ENCODE results near the gene B3GNT7. TPM values are rescaled to one million over a fixed set of nuclear protein-coding genes. Genes with fewer than 3 reads are reported as not detected.
"Not testable (repeated sequence)": the region's sequence is repeated elsewhere in the genome, so short reads cannot be mapped to it uniquely, and the experiment has no call there.

Gene B3GNT7
- total RNA-seq, 1 donor from 2014 or later = 80.0 TPM

- Histone ChIP-seq H3K4me1 (peaks cover 32% of the 10 kb centered on the region), H3K27ac (peak overlapping the region; percentile 31), H3K36me3 (peaks cover 19% of the 10 kb centered on the region), H3K27me3 (ENCODE audit: low read depth) (peaks cover 15% of the 10 kb centered on the region), H3K4me3 (peak overlapping the region; percentile 32), H3K9me3 (no peaks in the 10 kb centered on the region)
- DNase-seq (no peak), ATAC-seq (no peak)
- intact Hi-C loops (cut with DNase I) = no loop called here
- TF ChIP-seq, protein P1, sequence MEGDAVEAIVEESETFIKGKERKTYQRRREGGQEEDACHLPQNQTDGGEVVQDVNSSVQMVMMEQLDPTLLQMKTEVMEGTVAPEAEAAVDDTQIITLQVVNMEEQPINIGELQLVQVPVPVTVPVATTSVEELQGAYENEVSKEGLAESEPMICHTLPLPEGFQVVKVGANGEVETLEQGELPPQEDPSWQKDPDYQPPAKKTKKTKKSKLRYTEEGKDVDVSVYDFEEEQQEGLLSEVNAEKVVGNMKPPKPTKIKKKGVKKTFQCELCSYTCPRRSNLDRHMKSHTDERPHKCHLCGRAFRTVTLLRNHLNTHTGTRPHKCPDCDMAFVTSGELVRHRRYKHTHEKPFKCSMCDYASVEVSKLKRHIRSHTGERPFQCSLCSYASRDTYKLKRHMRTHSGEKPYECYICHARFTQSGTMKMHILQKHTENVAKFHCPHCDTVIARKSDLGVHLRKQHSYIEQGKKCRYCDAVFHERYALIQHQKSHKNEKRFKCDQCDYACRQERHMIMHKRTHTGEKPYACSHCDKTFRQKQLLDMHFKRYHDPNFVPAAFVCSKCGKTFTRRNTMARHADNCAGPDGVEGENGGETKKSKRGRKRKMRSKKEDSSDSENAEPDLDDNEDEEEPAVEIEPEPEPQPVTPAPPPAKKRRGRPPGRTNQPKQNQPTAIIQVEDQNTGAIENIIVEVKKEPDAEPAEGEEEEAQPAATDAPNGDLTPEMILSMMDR (IDR thresholded peaks at IDR 0.05) = no peak
Measured at GRCh38 chr2:231399046-231399852, 3.7 kb downstream of the B3GNT7 start.

- Histone ChIP-seq H3K4me3 (peak overlapping the region; percentile 32), H3K4me1 (peaks cover 26% of the 10 kb centered on the region), H3K27ac (peak overlapping the region; percentile 49), H3K27me3 (ENCODE audit: low read depth) (peaks cover 11% of the 10 kb centered on the region), H3K9me3 (no peaks in the 10 kb centered on the region), H3K36me3 (peaks cover 19% of the 10 kb centered on the region)
- DNase-seq (no peak), ATAC-seq (peak; percentile 27 to 43)
- TF ChIP-seq, protein P1 (IDR thresholded peaks at IDR 0.05) = no peak
- intact Hi-C loops (cut with DNase I) = no loop called here
Measured at GRCh38 chr2:231399853-231400680, 4.6 kb downstream of the B3GNT7 start.

- H3K27me3 ChIP-seq (ENCODE audit: low read depth); DNase-seq; H3K9me3 ChIP-seq; intact Hi-C loops (cut with DNase I): not testable (repeated sequence)
- ATAC-seq = peak in 1 of 2 donors; percentile 4
- Histone ChIP-seq H3K4me3 (peak overlapping the region; percentile 32), H3K36me3 (peaks cover 19% of the 10 kb centered on the region), H3K27ac (peak overlapping the region; percentile 49), H3K4me1 (peaks cover 28% of the 10 kb centered on the region)
Measured at GRCh38 chr2:231400681-231401080, 5.2 kb downstream of the B3GNT7 start.

DNA sequence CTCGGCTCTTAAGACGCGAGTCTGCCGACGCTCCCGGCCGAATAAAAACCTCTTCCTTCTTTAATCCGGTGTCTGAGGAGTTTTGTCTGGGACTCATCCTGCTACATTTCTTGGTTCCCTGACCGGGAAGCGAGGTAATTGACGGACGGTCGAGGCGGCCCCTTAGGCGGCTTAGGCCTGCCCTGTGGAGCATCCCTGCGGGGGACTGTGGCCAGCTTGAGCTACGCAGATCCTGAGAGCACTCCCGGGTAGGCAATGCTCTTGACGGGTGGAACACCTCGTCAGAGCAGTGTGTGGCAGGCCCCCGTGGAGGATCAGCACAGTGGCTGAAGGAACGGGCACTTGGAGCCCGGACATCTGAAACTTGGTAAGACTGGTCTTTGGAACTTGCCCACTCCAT is 5.6 kb downstream of the B3GNT7 start:
- H3K4me1 ChIP-seq = peaks cover 28% of the 10 kb centered on the region
- H3K27me3 ChIP-seq (ENCODE audit: low read depth); H3K4me3 ChIP-seq; H3K27ac ChIP-seq; intact Hi-C loops (cut with DNase I); DNase-seq; H3K9me3 ChIP-seq: not testable (repeated sequence)
- peak in 1 of 2 donors; percentile 37 for ATAC-seq
- H3K36me3 ChIP-seq = peaks cover 19% of the 10 kb centered on the region

DNA sequence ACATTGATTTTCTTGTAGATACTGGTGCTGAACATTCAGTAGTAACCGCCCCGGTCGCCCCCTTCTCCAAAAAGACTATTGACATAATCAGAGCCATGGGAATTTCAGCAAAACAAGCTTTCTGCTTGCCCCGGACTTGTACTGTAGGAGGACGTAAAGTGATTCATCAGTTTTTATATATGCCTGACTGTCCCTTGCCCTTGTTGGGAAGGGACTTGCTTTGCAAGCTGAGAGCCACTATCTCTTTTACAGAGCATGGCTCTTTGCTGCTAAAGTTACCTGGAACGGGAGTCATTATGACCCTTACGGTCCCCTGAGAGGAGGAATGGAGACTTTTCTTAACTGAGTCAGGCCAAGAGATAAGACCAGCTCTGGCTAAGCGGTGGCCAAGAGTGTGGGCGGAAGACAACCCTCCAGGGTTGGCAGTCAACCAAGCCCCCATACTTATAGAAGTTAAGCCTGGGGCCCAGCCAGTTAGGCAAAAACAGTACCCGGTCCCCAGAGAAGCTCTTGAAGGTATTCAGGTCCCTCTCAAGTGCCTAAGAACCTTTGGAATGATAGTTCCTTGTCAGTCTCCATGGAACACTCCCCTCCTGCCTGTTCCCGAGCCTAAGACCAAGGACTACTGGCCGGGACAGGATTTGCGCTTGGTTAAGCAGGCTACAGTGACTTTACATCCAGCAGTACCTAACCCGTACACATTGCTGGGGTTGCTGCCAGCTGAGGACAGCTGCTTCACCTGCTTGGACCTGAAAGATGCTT is 8.1 kb downstream of the B3GNT7 start:
- H3K4me3 ChIP-seq; DNase-seq; H3K27ac ChIP-seq; intact Hi-C loops (cut with DNase I); H3K27me3 ChIP-seq (ENCODE audit: low read depth); H3K9me3 ChIP-seq; H3K36me3 ChIP-seq; ATAC-seq: not testable (repeated sequence)
- peaks cover 27% of the 10 kb centered on the region for H3K4me1 ChIP-seq

- intact Hi-C loops (cut with DNase I); H3K36me3 ChIP-seq; DNase-seq; H3K4me3 ChIP-seq; H3K27me3 ChIP-seq (ENCODE audit: low read depth); H3K9me3 ChIP-seq; H3K27ac ChIP-seq; ATAC-seq: not testable (repeated sequence)
- H3K4me1 ChIP-seq = peaks cover 21% of the 10 kb centered on the region
Measured at GRCh38 chr2:231404183-231404578, 8.7 kb downstream of the B3GNT7 start.

GRCh38 chr2:231405601-231406367 is 10.3 kb downstream of the B3GNT7 start:
- H3K4me3 ChIP-seq; H3K36me3 ChIP-seq; intact Hi-C loops (cut with DNase I); ATAC-seq; H3K27me3 ChIP-seq (ENCODE audit: low read depth); H3K27ac ChIP-seq; H3K4me1 ChIP-seq; H3K9me3 ChIP-seq; DNase-seq: not testable (repeated sequence)
- TF ChIP-seq, protein P1 (IDR thresholded peaks at IDR 0.05) = peak; percentile 54

- ATAC-seq; H3K27me3 ChIP-seq (ENCODE audit: low read depth); H3K36me3 ChIP-seq; intact Hi-C loops (cut with DNase I); H3K9me3 ChIP-seq; H3K4me3 ChIP-seq; H3K27ac ChIP-seq; DNase-seq: not testable (repeated sequence)
- peaks cover 16% of the 10 kb centered on the region for H3K4me1 ChIP-seq
Measured at GRCh38 chr2:231407686-231408085, 12.2 kb downstream of the B3GNT7 start.

DNA sequence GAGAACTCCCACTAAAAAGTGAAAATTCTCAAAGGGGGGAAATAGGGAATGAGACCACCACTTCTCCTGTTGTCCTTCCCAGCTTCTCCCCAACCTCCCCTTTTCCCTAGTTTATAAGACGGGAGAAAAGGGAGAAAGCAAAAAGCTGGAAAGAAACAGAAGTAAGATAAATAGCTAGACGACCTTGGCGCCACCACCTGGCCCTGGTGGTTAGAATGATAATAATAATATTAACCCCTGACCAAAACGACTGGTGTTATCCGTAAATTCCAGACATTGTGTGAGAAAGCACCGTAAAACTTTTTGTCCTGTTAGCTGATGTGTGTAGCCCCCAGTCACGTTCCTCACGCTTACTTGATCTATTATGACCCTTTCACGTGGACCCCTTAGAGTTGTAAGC is 12.8 kb downstream of the B3GNT7 start:
- H3K9me3 ChIP-seq; H3K27ac ChIP-seq; H3K36me3 ChIP-seq; H3K27me3 ChIP-seq (ENCODE audit: low read depth); H3K4me3 ChIP-seq; ATAC-seq; DNase-seq; intact Hi-C loops (cut with DNase I): not testable (repeated sequence)
- H3K4me1 ChIP-seq = peaks cover 17% of the 10 kb centered on the region
